Measurements from ENCODE around the gene ARID5A. TPM values are rescaled to one million over a fixed set of nuclear protein-coding genes. Genes with fewer than 3 reads are reported as not detected.

Gene ARID5A
- total RNA-seq, 1 experiment from 2014 or later, result 13.9 TPM

GRCh38 chr2:96524482-96525210 is 11.9 kb upstream of the ARID5A start (continued):
- no peak for TF ChIP-seq AFF4 (CRISPR knock-in tag; IDR thresholded peaks at IDR 0.05; ENCODE audit: borderline replicate concordance)
- TF ChIP-seq E2F5 (CRISPR knock-in tag; IDR thresholded peaks at IDR 0.05), result no peak
- no peak for TF ChIP-seq PREB (CRISPR knock-in tag; IDR thresholded peaks at IDR 0.05; ENCODE audit: borderline replicate concordance)
- no peak for TF ChIP-seq ZNF121 (CRISPR knock-in tag; IDR thresholded peaks at IDR 0.05)
- TF ChIP-seq GABPB1 (CRISPR knock-in tag; IDR thresholded peaks at IDR 0.05), result no peak
- no peak for TF ChIP-seq NFE2L1 (CRISPR knock-in tag; IDR thresholded peaks at IDR 0.05)
- no peak for TF ChIP-seq JUN (CRISPR knock-in tag; IDR thresholded peaks at IDR 0.05)
- no peak for TF ChIP-seq ZNF425 (CRISPR knock-in tag; conservative IDR thresholded peaks at IDR 0.05)
- TF ChIP-seq EMX1 (CRISPR knock-in tag; IDR thresholded peaks at IDR 0.05), result no peak
- TF ChIP-seq, protein P1, sequence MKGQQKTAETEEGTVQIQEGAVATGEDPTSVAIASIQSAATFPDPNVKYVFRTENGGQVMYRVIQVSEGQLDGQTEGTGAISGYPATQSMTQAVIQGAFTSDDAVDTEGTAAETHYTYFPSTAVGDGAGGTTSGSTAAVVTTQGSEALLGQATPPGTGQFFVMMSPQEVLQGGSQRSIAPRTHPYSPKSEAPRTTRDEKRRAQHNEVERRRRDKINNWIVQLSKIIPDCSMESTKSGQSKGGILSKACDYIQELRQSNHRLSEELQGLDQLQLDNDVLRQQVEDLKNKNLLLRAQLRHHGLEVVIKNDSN (CRISPR knock-in tag; IDR thresholded peaks at IDR 0.05), result no peak

- no peak for ATAC-seq
- TF ChIP-seq ZNF512 (CRISPR knock-in tag; IDR thresholded peaks at IDR 0.05; ENCODE audit: borderline replicate concordance), result no peak
- TF ChIP-seq, protein P2, sequence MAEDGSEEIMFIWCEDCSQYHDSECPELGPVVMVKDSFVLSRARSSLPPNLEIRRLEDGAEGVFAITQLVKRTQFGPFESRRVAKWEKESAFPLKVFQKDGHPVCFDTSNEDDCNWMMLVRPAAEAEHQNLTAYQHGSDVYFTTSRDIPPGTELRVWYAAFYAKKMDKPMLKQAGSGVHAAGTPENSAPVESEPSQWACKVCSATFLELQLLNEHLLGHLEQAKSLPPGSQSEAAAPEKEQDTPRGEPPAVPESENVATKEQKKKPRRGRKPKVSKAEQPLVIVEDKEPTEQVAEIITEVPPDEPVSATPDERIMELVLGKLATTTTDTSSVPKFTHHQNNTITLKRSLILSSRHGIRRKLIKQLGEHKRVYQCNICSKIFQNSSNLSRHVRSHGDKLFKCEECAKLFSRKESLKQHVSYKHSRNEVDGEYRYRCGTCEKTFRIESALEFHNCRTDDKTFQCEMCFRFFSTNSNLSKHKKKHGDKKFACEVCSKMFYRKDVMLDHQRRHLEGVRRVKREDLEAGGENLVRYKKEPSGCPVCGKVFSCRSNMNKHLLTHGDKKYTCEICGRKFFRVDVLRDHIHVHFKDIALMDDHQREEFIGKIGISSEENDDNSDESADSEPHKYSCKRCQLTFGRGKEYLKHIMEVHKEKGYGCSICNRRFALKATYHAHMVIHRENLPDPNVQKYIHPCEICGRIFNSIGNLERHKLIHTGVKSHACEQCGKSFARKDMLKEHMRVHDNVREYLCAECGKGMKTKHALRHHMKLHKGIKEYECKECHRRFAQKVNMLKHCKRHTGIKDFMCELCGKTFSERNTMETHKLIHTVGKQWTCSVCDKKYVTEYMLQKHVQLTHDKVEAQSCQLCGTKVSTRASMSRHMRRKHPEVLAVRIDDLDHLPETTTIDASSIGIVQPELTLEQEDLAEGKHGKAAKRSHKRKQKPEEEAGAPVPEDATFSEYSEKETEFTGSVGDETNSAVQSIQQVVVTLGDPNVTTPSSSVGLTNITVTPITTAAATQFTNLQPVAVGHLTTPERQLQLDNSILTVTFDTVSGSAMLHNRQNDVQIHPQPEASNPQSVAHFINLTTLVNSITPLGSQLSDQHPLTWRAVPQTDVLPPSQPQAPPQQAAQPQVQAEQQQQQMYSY (CRISPR knock-in tag; IDR thresholded peaks at IDR 0.05), result no peak
- TF ChIP-seq GRHL2 (CRISPR knock-in tag; IDR thresholded peaks at IDR 0.05; ENCODE audit: insufficient replicate concordance, severe bottlenecking), result no peak
- TF ChIP-seq AFF4 (CRISPR knock-in tag; IDR thresholded peaks at IDR 0.05; ENCODE audit: borderline replicate concordance), result no peak
- no peak for TF ChIP-seq SP1 (CRISPR knock-in tag; conservative IDR thresholded peaks at IDR 0.05)
- TF ChIP-seq, protein P1 (CRISPR knock-in tag; IDR thresholded peaks at IDR 0.05), result no peak
Observed at GRCh38 chr2:96525211-96525507, 11.4 kb upstream of the ARID5A start.

More at GRCh38 chr2:96525211-96525507, 11.4 kb upstream of the ARID5A start:
- DNase-seq (ENCODE audit: low spot score), result no peak
- CTCF ChIA-PET, result interaction anchor here (0.8 to 4.3 kb wide), 4 partner anchors 13 to 25 kb away, joined by 3 to 36 read pairs (median 24); no protein-coding TSS in a partner anchor
- POLR2A ChIA-PET, result no interaction called here
- Mint-ChIP-seq H3K4me3 (no peak overlapping the region), H3K9me3 (no peaks in the 10 kb centered on the region), H3K36me3 (no peaks in the 10 kb centered on the region), H3K4me1 (peaks cover 17% of the 10 kb centered on the region), H3K27me3 (ENCODE audit: low read depth) (peaks cover 21% of the 10 kb centered on the region), H3K27ac (no peak overlapping the region)
